ENCODE measurements around the gene HLA-DQA1. TPM values are rescaled to one million over a fixed set of nuclear protein-coding genes. Genes with fewer than 3 reads are reported as not detected.

The HLA-DQA1 gene
- total RNA-seq, 1 experiment from 2014 or later, result 0.22 TPM

DNA sequence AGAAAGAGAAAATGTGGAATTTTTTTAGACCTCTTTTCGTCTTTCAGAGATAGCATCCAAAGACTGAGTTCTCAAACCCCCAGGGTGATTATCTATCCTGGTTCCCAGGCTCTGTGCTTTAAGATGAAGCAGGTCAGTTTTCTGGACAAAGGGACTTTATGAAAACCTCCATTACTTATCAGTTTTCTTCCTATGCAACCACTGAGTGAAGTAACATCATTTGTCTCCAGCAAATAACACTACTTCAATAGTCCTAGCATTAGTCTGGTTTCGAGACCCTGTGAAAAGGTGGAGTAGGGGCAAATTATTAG lies 29.3 kb upstream of the HLA-DQA1 start (continued):
- TF ChIP-seq, protein P1, sequence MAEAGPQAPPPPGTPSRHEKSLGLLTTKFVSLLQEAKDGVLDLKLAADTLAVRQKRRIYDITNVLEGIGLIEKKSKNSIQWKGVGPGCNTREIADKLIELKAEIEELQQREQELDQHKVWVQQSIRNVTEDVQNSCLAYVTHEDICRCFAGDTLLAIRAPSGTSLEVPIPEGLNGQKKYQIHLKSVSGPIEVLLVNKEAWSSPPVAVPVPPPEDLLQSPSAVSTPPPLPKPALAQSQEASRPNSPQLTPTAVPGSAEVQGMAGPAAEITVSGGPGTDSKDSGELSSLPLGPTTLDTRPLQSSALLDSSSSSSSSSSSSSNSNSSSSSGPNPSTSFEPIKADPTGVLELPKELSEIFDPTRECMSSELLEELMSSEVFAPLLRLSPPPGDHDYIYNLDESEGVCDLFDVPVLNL (CRISPR knock-in tag; IDR thresholded peaks at IDR 0.05; ENCODE audit: borderline replicate concordance, low read depth), result no peak

GRCh38 chr6:32608362-32608761 lies 28.8 kb upstream of the HLA-DQA1 start:
- H3K36me3 Mint-ChIP-seq, result no peaks in the 10 kb centered on the region
- H3K4me3 Mint-ChIP-seq, result no peak overlapping the region
- peaks cover 13% of the 10 kb centered on the region for H3K27me3 Mint-ChIP-seq (ENCODE audit: low read depth)
- H3K9me3 Mint-ChIP-seq, result no peaks in the 10 kb centered on the region
- H3K4me1 Mint-ChIP-seq, result peaks cover 3% of the 10 kb centered on the region
- TF ChIP-seq GABPB1 (CRISPR knock-in tag; IDR thresholded peaks at IDR 0.05) (no peak), NR2C2 (CRISPR knock-in tag; IDR thresholded peaks at IDR 0.05) (no peak), ATF1 (CRISPR knock-in tag; IDR thresholded peaks at IDR 0.05) (no peak), ZNF416 (CRISPR knock-in tag; IDR thresholded peaks at IDR 0.05) (no peak), SP1 (CRISPR knock-in tag; conservative IDR thresholded peaks at IDR 0.05) (no peak)
- DNase-seq (ENCODE audit: low spot score) (no peak), ATAC-seq (no peak)
- no peak overlapping the region for H3K27ac Mint-ChIP-seq
- POLR2A ChIA-PET, result no interaction called here
- CTCF ChIA-PET, result no interaction called here

DNA sequence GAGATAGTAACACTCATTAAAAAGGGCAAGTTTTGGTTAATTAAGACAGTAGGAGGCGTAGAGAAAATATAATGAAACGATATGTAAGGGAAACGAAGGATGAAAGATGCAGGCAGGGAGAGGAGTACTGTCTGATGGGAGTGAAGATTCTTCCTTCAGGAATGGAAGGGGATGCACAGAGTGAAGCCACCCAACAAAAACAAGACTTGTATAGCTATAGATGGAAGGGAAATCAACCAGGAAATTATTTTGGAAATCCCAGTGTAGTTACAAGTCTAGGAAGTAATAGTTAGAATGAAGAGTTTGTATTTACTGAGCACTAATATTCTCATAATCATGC lies 27.8 kb upstream of the HLA-DQA1 start:
- no peaks in the 10 kb centered on the region for H3K9me3 Mint-ChIP-seq
- ATAC-seq, result no peak
- no peak overlapping the region for H3K27ac Mint-ChIP-seq
- DNase-seq (ENCODE audit: low spot score), result no peak
- H3K4me3 Mint-ChIP-seq, result no peak overlapping the region
- peaks cover 13% of the 10 kb centered on the region for H3K27me3 Mint-ChIP-seq (ENCODE audit: low read depth)
- H3K4me1 Mint-ChIP-seq, result peaks cover 3% of the 10 kb centered on the region
- no peak for TF ChIP-seq KAT7 (CRISPR knock-in tag; IDR thresholded peaks at IDR 0.05; ENCODE audit: borderline replicate concordance)
- TF ChIP-seq USF1 (CRISPR knock-in tag; IDR thresholded peaks at IDR 0.05), result no peak
- TF ChIP-seq NR1H2 (CRISPR knock-in tag; IDR thresholded peaks at IDR 0.05), result no peak
- no peak for TF ChIP-seq ATF3 (CRISPR knock-in tag; conservative IDR thresholded peaks at IDR 0.05)
- no peak for TF ChIP-seq NFYB (CRISPR knock-in tag; conservative IDR thresholded peaks at IDR 0.05; ENCODE audit: low read depth)
- no peak for TF ChIP-seq STAT6 (CRISPR knock-in tag; conservative IDR thresholded peaks at IDR 0.05; ENCODE audit: low read depth)
- no peak for TF ChIP-seq TEAD4 (CRISPR knock-in tag; IDR thresholded peaks at IDR 0.05)
- TF ChIP-seq, protein P2, sequence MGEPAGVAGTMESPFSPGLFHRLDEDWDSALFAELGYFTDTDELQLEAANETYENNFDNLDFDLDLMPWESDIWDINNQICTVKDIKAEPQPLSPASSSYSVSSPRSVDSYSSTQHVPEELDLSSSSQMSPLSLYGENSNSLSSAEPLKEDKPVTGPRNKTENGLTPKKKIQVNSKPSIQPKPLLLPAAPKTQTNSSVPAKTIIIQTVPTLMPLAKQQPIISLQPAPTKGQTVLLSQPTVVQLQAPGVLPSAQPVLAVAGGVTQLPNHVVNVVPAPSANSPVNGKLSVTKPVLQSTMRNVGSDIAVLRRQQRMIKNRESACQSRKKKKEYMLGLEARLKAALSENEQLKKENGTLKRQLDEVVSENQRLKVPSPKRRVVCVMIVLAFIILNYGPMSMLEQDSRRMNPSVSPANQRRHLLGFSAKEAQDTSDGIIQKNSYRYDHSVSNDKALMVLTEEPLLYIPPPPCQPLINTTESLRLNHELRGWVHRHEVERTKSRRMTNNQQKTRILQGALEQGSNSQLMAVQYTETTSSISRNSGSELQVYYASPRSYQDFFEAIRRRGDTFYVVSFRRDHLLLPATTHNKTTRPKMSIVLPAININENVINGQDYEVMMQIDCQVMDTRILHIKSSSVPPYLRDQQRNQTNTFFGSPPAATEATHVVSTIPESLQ (CRISPR knock-in tag; IDR thresholded peaks at IDR 0.05), result no peak
- no peaks in the 10 kb centered on the region for H3K36me3 Mint-ChIP-seq
- ChIA-PET POLR2A (no interaction called here), CTCF (no interaction called here)

All from WTC11 (cell line).